K562 (cell line): ENCODE data around the gene CYP46A1. TPM values are rescaled to one million over a fixed set of nuclear protein-coding genes. Genes with fewer than 3 reads are reported as not detected.

Experiments
- ATAC-seq: fragments of 200-7000 bp; cut with Tn5 transposase; 3 replicates; pipeline ENCODE4 v1.9.1; 2020; ENCODE audit warnings: moderate library complexity
- BruUV-seq: library from RNA; stranded (reverse); fragments of 400-500 nt; replicated peaks from 2 replicates; lab custom pipeline; 2021; lab: Mats Ljungman, UMichigan
- CTCF ChIA-PET: fragments of 300-600 bp; formaldehyde crosslinking; extraction: SDS; loops from one replicate; lab custom pipeline; 2021; ENCODE audit warnings: low intra/inter-chr PET ratio; lab: Yijun Ruan, JAX
- POLR2A ChIA-PET: fragments of 300-600, 350-650 bp; sonication (Branson Sonifier 250); formaldehyde crosslinking; extraction: SDS; loops from one replicate; lab custom pipeline; 2021; ENCODE audit warnings: antibody characterized with exemption, inconsistent platforms; lab: Yijun Ruan, JAX
- DNase-seq, 4 experiments: peaks; one replicate each; pipeline versions ENCODE4 v3.0.0 to v3.0.0-alpha.2; 2011 to 2018; ENCODE audit warnings: low spot score in 3 of 4, mixed read lengths in 3 of 4; ENCODE audit errors: extremely low read depth in 1 of 4
- FAIRE-seq: peaks from 2 replicates; lab custom pipeline; 2011; peaks lifted over from hg19 to GRCh38; lab: Jason Lieb, UNC
- H2AFZ ChIP-seq: 2 replicates; pipeline ENCODE4 v1.6.0; 2011; ENCODE audit warnings: low read depth, low read length, control low read depth, inconsistent platforms
- H3K27ac ChIP-seq: fragments of 200-600 bp; 3 replicates; pipeline ENCODE4 v1.8.0; 2011; ENCODE audit warnings: low read depth, mild to moderate bottlenecking, control low read depth, inconsistent platforms, low read length, moderate library complexity, mixed read lengths; ENCODE audit errors: extremely low read depth
- H3K27me3 ChIP-seq, 2 experiments: fragments of 300-600 bp in 1 of 2; 2 replicates in 1 of 2; 3 replicates in 1 of 2; pipeline versions ENCODE4 v1.6.0 to v1.8.0; 2011; ENCODE audit warnings: inconsistent platforms in 2 of 2, low read length in 2 of 2, mild to moderate bottlenecking in 1 of 2, mixed read lengths in 1 of 2, moderate library complexity in 1 of 2; ENCODE audit not compliant: control insufficient read depth in 2 of 2, insufficient read depth in 2 of 2
- H3K36me3 ChIP-seq: fragments of 300-600 bp; 3 replicates; pipeline ENCODE4 v1.8.0; 2011; ENCODE audit warnings: mild to moderate bottlenecking, low read length, inconsistent platforms; ENCODE audit not compliant: control insufficient read depth, insufficient read depth
- H3K4me1 ChIP-seq, 2 experiments: fragments of 200-600 bp in 1 of 2; replicated peaks in 1 of 2; 2 replicates in 1 of 2; 3 replicates in 1 of 2; pipeline versions ENCODE4 v1.5.1 to v1.8.0; 2011; ENCODE audit warnings: inconsistent platforms in 2 of 2, low read length in 2 of 2, mild to moderate bottlenecking in 1 of 2, mixed read lengths in 1 of 2, moderate library complexity in 1 of 2; ENCODE audit not compliant: control insufficient read depth in 2 of 2, insufficient read depth in 2 of 2
- H3K4me2 ChIP-seq: 2 replicates; pipeline ENCODE4 v1.6.1; 2011; ENCODE audit warnings: low read length, control low read depth, inconsistent platforms, mixed read lengths; ENCODE audit not compliant: insufficient read depth
- H3K4me3 ChIP-seq: fragments of 200-600 bp; sonication (generic), shearing (Covaris generic); 2 replicates; pipeline ENCODE4 v1.5.1; 2016; ENCODE audit warnings: control low read depth, inconsistent platforms
- H3K79me2 ChIP-seq: fragments of 200-600 bp; 3 replicates; pipeline ENCODE4 v1.8.0; 2011; ENCODE audit warnings: low read length, inconsistent platforms; ENCODE audit not compliant: control insufficient read depth, insufficient read depth
- H3K9ac ChIP-seq, 2 experiments: 2 replicates each; pipeline versions ENCODE4 v1.6.0 to v1.6.1; 2011; ENCODE audit warnings: low read depth in 2 of 2, low read length in 2 of 2, control low read depth in 1 of 2, inconsistent platforms in 1 of 2, mild to moderate bottlenecking in 1 of 2, mixed read lengths in 1 of 2; ENCODE audit not compliant: insufficient read depth in 1 of 2
- H3K9me1 ChIP-seq: one replicate; pipeline ENCODE4 v1.6.0; 2011; ENCODE audit warnings: inconsistent platforms, mild to moderate bottlenecking, low read length, moderate library complexity; ENCODE audit not compliant: control insufficient read depth, insufficient read depth
- H3K9me3 ChIP-seq: replicated peaks from 2 replicates; pipeline ENCODE4 v1.5.1; 2011; ENCODE audit warnings: low read depth, low read length, inconsistent platforms; ENCODE audit not compliant: control insufficient read depth, insufficient read depth
- H4K20me1 ChIP-seq: replicated peaks from 2 replicates; pipeline ENCODE4 v1.6.1; 2011; ENCODE audit warnings: low read length, inconsistent platforms, mixed read lengths; ENCODE audit not compliant: control insufficient read depth, insufficient read depth
- CAMTA2 ChIP-seq: fragments of 250-450 bp; sonication (Bioruptor Pico); conservative IDR thresholded peaks from 2 replicates; pipeline ENCODE4 v1.5.1; 2022
- HDAC8 ChIP-seq: fragments of 450-650 bp; IDR thresholded peaks from 2 replicates; pipeline ENCODE4 v1.6.1; 2016; ENCODE audit warnings: mild to moderate bottlenecking, missing genetic modification characterization, moderate library complexity, missing compliant biosample characterization
- MEF2A ChIP-seq: IDR thresholded peaks from 2 replicates; pipeline ENCODE4 v1.6.1; 2011; ENCODE audit warnings: low read depth, mild to moderate bottlenecking, low read length, moderate library complexity; ENCODE audit not compliant: control insufficient read depth
- WGBS: fragments of 100-300 bp; shearing (Covaris generic); methylation state at CpG from one replicate; pipeline ENCODE4 v1.1.6; 2016; ENCODE audit warnings: low coverage, mixed read lengths; ENCODE audit not compliant: insufficient coverage; ENCODE audit errors: missing lambda C conversion rate; 5-methylcytosine and 5-hydroxymethylcytosine counted together
- in situ Hi-C: fragments of 300-500 bp; cut with MboI; formaldehyde crosslinking; loops from 4 replicates; pipeline ENCODE4 v1.15.0; 2018; ENCODE audit warnings: inconsistent platforms, mixed read lengths
- intact Hi-C: fragments of 100-400 bp; cut with micrococcal nuclease; formaldehyde crosslinking; loops from 2 replicates; pipeline ENCODE4 v1.14.2; 2022
- polyA plus RNA-seq, 8 experiments: library from polyadenylated mRNA; depleted of rRNA in 4 of 8; stranded (reverse) in 5 of 8; unstranded in 3 of 8; fragments of >200 nt; fragmentation: Nextera tagmentation in 2 of 8; fragmentation: Illumina TruSeq in 1 of 8; extraction: Ambion mirVana in 2 of 8; extraction: Trizol in 1 of 8; gene quantifications; 2 replicates each; pipeline versions ENCODE4 v1.2.1 to v1.2.3, GENCODE V29; 2011 to 2014; ENCODE audit warnings: inconsistent platforms in 1 of 8, missing spikeins in 1 of 8
- total RNA-seq, 7 experiments: library from RNA; depleted of rRNA in 6 of 7; stranded (reverse); fragments of >200 nt in 6 of 7; fragmentation: Illumina TruSeq in 2 of 7; extraction: Trizol in 2 of 7; gene quantifications; 2 replicates each; pipeline versions ENCODE4 v1.2.1 to v1.2.3, GENCODE V29; 2011 to 2021; ENCODE audit warnings: low replicate concordance in 1 of 7
- TF ChIP-seq, protein P1 (sequence below), 3 experiments: fragments of 200-800 bp in 1 of 3; fragments of 250-450 bp in 1 of 3; fragments of 450-650 bp in 1 of 3; sonication (Bioruptor Pico) in 1 of 3; sonication (Bioruptor generic) in 1 of 3; formaldehyde crosslinking in 1 of 3; IDR thresholded peaks; 2 replicates each; pipeline versions ENCODE4 v1.6.1 to v1.8.0; 2016 to 2022; ENCODE audit warnings: mild to moderate bottlenecking in 2 of 3, missing genetic modification characterization in 2 of 3, missing compliant biosample characterization in 1 of 3, moderate library complexity in 1 of 3
- TF ChIP-seq, protein P2 (sequence below): fragments of 250-450 bp; sonication (Bioruptor Pico); IDR thresholded peaks from 2 replicates; pipeline ENCODE4 v1.9.0; 2021; ENCODE audit warnings: mild to moderate bottlenecking, inconsistent platforms
- TF ChIP-seq, protein P3 (sequence below): sonication (generic); formaldehyde crosslinking; IDR thresholded peaks from 2 replicates; pipeline ENCODE4 v1.8.0; 2023; ENCODE audit warnings: mild to moderate bottlenecking, missing genetic modification reagents
- TF ChIP-seq, protein P4 (sequence below): IDR thresholded peaks from 3 replicates; pipeline ENCODE4 v1.6.1; 2011; ENCODE audit warnings: borderline replicate concordance, mild to moderate bottlenecking, moderate library complexity; ENCODE audit not compliant: insufficient read length; ENCODE audit errors: extremely low read depth

Gene CYP46A1
- total and polyA plus RNA-seq, 9 of the 15 experiments (the other 6 are each of a cell fraction or from before 2014, with no cell fraction given), result not detected

DNA sequence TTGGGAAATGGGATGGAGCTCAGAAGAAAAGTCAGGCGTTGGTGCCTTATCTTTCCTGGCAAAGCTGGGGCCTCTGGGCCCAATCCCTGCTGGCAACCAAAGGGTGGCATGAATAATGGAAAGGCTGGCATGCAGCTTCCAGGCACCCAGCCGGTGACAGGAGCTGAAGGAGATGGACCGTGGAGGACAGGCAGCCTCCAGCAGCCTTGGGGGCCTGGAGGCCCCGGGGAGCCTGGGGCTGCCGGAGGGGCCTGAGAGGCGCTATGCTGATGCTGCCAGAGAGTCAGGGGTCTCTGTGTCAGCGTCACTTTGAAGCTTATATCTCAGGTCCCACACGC lies 70.9 kb downstream of the CYP46A1 start:
- H3K9me3 ChIP-seq, result no peaks in the 10 kb centered on the region
- ChIA-PET CTCF (no interaction called here), POLR2A (interaction anchor here (1.0 to 1.3 kb wide), 2 partner anchors 13 to 16 kb away, joined by 3 to 4 read pairs; no protein-coding TSS in a partner anchor)
- no peaks in the 10 kb centered on the region for H3K9me1 ChIP-seq
- in situ Hi-C loops (no loop called here), intact Hi-C loops (no loop called here)
- ATAC-seq (no peak), FAIRE-seq (no peak), DNase-seq (no peak)
- no peak overlapping the region for H2AFZ ChIP-seq
- no peak overlapping the region for H3K27ac ChIP-seq
- H3K9ac ChIP-seq, result no peak overlapping the region
- no peaks in the 10 kb centered on the region for H3K79me2 ChIP-seq
- 5% methylated on average over 5 of the region's 8 CpGs for WGBS
- H3K4me3 ChIP-seq, result no peak overlapping the region
- no peak overlapping the region for H3K4me2 ChIP-seq
- H3K27me3 ChIP-seq, result peaks cover 3 to 83% of the 10 kb centered on the region in 2 experiments; a peak in 4 of 5 replicates
- no TSS peak for BruUV-seq
- H3K4me1 ChIP-seq, result no peaks in the 10 kb centered on the region; a peak in 1 of 5 replicates
- no peaks in the 10 kb centered on the region; the same call in 1 of the 2 replicates for H4K20me1 ChIP-seq
- no peaks in the 10 kb centered on the region for H3K36me3 ChIP-seq
- TF ChIP-seq CAMTA2 (no peak), MEF2A (no peak), HDAC8 (no peak)
- TF ChIP-seq, protein P1, sequence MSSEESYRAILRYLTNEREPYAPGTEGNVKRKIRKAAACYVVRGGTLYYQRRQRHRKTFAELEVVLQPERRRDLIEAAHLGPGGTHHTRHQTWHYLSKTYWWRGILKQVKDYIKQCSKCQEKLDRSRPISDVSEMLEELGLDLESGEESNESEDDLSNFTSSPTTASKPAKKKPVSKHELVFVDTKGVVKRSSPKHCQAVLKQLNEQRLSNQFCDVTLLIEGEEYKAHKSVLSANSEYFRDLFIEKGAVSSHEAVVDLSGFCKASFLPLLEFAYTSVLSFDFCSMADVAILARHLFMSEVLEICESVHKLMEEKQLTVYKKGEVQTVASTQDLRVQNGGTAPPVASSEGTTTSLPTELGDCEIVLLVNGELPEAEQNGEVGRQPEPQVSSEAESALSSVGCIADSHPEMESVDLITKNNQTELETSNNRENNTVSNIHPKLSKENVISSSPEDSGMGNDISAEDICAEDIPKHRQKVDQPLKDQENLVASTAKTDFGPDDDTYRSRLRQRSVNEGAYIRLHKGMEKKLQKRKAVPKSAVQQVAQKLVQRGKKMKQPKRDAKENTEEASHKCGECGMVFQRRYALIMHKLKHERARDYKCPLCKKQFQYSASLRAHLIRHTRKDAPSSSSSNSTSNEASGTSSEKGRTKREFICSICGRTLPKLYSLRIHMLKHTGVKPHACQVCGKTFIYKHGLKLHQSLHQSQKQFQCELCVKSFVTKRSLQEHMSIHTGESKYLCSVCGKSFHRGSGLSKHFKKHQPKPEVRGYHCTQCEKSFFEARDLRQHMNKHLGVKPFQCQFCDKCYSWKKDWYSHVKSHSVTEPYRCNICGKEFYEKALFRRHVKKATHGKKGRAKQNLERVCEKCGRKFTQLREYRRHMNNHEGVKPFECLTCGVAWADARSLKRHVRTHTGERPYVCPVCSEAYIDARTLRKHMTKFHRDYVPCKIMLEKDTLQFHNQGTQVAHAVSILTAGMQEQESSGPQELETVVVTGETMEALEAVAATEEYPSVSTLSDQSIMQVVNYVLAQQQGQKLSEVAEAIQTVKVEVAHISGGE (CRISPR knock-in tag; IDR thresholded peaks at IDR 0.05), result no peak
- TF ChIP-seq, protein P2, sequence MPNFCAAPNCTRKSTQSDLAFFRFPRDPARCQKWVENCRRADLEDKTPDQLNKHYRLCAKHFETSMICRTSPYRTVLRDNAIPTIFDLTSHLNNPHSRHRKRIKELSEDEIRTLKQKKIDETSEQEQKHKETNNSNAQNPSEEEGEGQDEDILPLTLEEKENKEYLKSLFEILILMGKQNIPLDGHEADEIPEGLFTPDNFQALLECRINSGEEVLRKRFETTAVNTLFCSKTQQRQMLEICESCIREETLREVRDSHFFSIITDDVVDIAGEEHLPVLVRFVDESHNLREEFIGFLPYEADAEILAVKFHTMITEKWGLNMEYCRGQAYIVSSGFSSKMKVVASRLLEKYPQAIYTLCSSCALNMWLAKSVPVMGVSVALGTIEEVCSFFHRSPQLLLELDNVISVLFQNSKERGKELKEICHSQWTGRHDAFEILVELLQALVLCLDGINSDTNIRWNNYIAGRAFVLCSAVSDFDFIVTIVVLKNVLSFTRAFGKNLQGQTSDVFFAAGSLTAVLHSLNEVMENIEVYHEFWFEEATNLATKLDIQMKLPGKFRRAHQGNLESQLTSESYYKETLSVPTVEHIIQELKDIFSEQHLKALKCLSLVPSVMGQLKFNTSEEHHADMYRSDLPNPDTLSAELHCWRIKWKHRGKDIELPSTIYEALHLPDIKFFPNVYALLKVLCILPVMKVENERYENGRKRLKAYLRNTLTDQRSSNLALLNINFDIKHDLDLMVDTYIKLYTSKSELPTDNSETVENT, result no peak
- TF ChIP-seq, protein P3, sequence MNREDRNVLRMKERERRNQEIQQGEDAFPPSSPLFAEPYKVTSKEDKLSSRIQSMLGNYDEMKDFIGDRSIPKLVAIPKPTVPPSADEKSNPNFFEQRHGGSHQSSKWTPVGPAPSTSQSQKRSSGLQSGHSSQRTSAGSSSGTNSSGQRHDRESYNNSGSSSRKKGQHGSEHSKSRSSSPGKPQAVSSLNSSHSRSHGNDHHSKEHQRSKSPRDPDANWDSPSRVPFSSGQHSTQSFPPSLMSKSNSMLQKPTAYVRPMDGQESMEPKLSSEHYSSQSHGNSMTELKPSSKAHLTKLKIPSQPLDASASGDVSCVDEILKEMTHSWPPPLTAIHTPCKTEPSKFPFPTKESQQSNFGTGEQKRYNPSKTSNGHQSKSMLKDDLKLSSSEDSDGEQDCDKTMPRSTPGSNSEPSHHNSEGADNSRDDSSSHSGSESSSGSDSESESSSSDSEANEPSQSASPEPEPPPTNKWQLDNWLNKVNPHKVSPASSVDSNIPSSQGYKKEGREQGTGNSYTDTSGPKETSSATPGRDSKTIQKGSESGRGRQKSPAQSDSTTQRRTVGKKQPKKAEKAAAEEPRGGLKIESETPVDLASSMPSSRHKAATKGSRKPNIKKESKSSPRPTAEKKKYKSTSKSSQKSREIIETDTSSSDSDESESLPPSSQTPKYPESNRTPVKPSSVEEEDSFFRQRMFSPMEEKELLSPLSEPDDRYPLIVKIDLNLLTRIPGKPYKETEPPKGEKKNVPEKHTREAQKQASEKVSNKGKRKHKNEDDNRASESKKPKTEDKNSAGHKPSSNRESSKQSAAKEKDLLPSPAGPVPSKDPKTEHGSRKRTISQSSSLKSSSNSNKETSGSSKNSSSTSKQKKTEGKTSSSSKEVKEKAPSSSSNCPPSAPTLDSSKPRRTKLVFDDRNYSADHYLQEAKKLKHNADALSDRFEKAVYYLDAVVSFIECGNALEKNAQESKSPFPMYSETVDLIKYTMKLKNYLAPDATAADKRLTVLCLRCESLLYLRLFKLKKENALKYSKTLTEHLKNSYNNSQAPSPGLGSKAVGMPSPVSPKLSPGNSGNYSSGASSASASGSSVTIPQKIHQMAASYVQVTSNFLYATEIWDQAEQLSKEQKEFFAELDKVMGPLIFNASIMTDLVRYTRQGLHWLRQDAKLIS (CRISPR knock-in tag), result no peak
- TF ChIP-seq, protein P4, sequence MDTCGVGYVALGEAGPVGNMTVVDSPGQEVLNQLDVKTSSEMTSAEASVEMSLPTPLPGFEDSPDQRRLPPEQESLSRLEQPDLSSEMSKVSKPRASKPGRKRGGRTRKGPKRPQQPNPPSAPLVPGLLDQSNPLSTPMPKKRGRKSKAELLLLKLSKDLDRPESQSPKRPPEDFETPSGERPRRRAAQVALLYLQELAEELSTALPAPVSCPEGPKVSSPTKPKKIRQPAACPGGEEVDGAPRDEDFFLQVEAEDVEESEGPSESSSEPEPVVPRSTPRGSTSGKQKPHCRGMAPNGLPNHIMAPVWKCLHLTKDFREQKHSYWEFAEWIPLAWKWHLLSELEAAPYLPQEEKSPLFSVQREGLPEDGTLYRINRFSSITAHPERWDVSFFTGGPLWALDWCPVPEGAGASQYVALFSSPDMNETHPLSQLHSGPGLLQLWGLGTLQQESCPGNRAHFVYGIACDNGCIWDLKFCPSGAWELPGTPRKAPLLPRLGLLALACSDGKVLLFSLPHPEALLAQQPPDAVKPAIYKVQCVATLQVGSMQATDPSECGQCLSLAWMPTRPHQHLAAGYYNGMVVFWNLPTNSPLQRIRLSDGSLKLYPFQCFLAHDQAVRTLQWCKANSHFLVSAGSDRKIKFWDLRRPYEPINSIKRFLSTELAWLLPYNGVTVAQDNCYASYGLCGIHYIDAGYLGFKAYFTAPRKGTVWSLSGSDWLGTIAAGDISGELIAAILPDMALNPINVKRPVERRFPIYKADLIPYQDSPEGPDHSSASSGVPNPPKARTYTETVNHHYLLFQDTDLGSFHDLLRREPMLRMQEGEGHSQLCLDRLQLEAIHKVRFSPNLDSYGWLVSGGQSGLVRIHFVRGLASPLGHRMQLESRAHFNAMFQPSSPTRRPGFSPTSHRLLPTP, result no peak
